WERI-Rb-1 (cell line): ENCODE data around the gene PRRC2A.

Experiments used
- DNase-seq: peaks from one replicate; pipeline ENCODE4 v3.0.0-alpha.2; 2020
- H3K27ac ChIP-seq: fragments of 250-450 bp; sonication (Bioruptor Pico); 2 replicates; pipeline ENCODE4 v1.5.1; 2020; ENCODE audit warnings: mild to moderate bottlenecking, moderate library complexity
- H3K27me3 ChIP-seq: fragments of 250-450 bp; sonication (Bioruptor Pico); 2 replicates; pipeline ENCODE4 v1.5.1; 2021; ENCODE audit warnings: mild to moderate bottlenecking, low read depth, moderate library complexity; ENCODE audit not compliant: insufficient read depth, severe bottlenecking
- H3K36me3 ChIP-seq: fragments of 250-450 bp; sonication (Bioruptor Pico); 2 replicates; pipeline ENCODE4 v1.5.1; 2020; ENCODE audit warnings: mild to moderate bottlenecking, moderate library complexity
- H3K4me3 ChIP-seq: 2 replicates; pipeline ENCODE4 v1.5.1; 2011; ENCODE audit warnings: low read depth, mild to moderate bottlenecking, control low read depth, low read length
- H3K9me3 ChIP-seq: fragments of 250-450 bp; sonication (Bioruptor Pico); 2 replicates; pipeline ENCODE4 v1.5.1; 2021; ENCODE audit warnings: mild to moderate bottlenecking, moderate library complexity; ENCODE audit not compliant: severe bottlenecking
- TF ChIP-seq, protein P1 (sequence below): IDR thresholded peaks from 2 replicates; pipeline ENCODE4 v1.5.1; 2011; ENCODE audit warnings: low read depth, mild to moderate bottlenecking, control low read depth, inconsistent platforms, low read length

The PRRC2A gene

DNA sequence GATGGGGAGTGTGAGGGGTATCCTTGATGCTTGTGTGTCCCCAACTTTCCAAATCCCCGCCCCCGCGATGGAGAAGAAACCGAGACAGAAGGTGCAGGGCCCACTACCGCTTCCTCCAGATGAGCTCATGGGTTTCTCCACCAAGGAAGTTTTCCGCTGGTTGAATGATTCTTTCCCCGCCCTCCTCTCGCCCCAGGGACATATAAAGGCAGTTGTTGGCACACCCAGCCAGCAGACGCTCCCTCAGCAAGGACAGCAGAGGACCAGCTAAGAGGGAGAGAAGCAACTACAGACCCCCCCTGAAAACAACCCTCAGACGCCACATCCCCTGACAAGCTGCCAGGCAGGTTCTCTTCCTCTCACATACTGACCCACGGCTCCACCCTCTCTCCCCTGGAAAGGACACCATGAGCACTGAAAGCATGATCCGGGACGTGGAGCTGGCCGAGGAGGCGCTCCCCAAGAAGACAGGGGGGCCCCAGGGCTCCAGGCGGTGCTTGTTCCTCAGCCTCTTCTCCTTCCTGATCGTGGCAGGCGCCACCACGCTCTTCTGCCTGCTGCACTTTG lies 45.1 kb upstream of the PRRC2A start, which contains the start of gene TNF:
Gene TNF, plus strand, starts transcription at position 231 of the 567 bp plus-strand sequence. Its CDS starts 177 bp downstream, at position 408.
- Histone ChIP-seq H3K4me3 (no peak within 1 kb of the TSS), H3K27me3 (no peaks in the 10 kb centered on the region), H3K36me3 (no peaks in the 10 kb centered on the region), H3K9me3 (no peaks in the 10 kb centered on the region), H3K27ac (no peak within 1 kb of the TSS)
- no peak for DNase-seq
- TF ChIP-seq, protein P1, sequence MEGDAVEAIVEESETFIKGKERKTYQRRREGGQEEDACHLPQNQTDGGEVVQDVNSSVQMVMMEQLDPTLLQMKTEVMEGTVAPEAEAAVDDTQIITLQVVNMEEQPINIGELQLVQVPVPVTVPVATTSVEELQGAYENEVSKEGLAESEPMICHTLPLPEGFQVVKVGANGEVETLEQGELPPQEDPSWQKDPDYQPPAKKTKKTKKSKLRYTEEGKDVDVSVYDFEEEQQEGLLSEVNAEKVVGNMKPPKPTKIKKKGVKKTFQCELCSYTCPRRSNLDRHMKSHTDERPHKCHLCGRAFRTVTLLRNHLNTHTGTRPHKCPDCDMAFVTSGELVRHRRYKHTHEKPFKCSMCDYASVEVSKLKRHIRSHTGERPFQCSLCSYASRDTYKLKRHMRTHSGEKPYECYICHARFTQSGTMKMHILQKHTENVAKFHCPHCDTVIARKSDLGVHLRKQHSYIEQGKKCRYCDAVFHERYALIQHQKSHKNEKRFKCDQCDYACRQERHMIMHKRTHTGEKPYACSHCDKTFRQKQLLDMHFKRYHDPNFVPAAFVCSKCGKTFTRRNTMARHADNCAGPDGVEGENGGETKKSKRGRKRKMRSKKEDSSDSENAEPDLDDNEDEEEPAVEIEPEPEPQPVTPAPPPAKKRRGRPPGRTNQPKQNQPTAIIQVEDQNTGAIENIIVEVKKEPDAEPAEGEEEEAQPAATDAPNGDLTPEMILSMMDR = no peak

DNA sequence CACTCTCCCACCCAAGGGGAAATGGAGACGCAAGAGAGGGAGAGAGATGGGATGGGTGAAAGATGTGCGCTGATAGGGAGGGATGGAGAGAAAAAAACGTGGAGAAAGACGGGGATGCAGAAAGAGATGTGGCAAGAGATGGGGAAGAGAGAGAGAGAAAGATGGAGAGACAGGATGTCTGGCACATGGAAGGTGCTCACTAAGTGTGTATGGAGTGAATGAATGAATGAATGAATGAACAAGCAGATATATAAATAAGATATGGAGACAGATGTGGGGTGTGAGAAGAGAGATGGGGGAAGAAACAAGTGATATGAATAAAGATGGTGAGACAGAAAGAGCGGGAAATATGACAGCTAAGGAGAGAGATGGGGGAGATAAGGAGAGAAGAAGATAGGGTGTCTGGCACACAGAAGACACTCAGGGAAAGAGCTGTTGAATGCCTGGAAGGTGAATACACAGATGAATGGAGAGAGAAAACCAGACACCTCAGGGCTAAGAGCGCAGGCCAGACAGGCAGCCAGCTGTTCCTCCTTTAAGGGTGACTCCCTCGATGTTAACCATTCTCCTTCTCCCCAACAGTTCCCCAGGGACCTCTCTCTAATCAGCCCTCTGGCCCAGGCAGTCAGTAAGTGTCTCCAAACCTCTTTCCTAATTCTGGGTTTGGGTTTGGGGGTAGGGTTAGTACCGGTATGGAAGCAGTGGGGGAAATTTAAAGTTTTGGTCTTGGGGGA lies 44.4 kb upstream of the PRRC2A start:
- Histone ChIP-seq H3K27me3 (no peaks in the 10 kb centered on the region), H3K9me3 (no peaks in the 10 kb centered on the region), H3K4me3 (no peak overlapping the region), H3K27ac (no peak overlapping the region), H3K36me3 (no peaks in the 10 kb centered on the region)
- no peak for DNase-seq
- TF ChIP-seq, protein P1 = no peak

DNA sequence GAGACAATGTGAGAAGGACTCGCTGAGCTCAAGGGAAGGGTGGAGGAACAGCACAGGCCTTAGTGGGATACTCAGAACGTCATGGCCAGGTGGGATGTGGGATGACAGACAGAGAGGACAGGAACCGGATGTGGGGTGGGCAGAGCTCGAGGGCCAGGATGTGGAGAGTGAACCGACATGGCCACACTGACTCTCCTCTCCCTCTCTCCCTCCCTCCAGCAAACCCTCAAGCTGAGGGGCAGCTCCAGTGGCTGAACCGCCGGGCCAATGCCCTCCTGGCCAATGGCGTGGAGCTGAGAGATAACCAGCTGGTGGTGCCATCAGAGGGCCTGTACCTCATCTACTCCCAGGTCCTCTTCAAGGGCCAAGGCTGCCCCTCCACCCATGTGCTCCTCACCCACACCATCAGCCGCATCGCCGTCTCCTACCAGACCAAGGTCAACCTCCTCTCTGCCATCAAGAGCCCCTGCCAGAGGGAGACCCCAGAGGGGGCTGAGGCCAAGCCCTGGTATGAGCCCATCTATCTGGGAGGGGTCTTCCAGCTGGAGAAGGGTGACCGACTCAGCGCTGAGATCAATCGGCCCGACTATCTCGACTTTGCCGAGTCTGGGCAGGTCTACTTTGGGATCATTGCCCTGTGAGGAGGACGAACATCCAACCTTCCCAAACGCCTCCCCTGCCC lies 43.5 kb upstream of the PRRC2A start:
- no peak overlapping the region for H3K4me3 ChIP-seq
- H3K36me3 ChIP-seq = no peaks in the 10 kb centered on the region

DNA sequence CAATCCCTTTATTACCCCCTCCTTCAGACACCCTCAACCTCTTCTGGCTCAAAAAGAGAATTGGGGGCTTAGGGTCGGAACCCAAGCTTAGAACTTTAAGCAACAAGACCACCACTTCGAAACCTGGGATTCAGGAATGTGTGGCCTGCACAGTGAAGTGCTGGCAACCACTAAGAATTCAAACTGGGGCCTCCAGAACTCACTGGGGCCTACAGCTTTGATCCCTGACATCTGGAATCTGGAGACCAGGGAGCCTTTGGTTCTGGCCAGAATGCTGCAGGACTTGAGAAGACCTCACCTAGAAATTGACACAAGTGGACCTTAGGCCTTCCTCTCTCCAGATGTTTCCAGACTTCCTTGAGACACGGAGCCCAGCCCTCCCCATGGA lies 42.9 kb upstream of the PRRC2A start:
- Histone ChIP-seq H3K9me3 (no peaks in the 10 kb centered on the region), H3K27me3 (no peaks in the 10 kb centered on the region), H3K4me3 (no peak overlapping the region), H3K27ac (no peak overlapping the region), H3K36me3 (no peaks in the 10 kb centered on the region)
- no peak for DNase-seq
- TF ChIP-seq, protein P1 = no peak

More for the DNA sequence above, 43.5 kb upstream of the PRRC2A start:
- no peaks in the 10 kb centered on the region for H3K9me3 ChIP-seq
- TF ChIP-seq, protein P1 = no peak
- no peak overlapping the region for H3K27ac ChIP-seq
- DNase-seq = no peak
- no peaks in the 10 kb centered on the region for H3K27me3 ChIP-seq

DNA sequence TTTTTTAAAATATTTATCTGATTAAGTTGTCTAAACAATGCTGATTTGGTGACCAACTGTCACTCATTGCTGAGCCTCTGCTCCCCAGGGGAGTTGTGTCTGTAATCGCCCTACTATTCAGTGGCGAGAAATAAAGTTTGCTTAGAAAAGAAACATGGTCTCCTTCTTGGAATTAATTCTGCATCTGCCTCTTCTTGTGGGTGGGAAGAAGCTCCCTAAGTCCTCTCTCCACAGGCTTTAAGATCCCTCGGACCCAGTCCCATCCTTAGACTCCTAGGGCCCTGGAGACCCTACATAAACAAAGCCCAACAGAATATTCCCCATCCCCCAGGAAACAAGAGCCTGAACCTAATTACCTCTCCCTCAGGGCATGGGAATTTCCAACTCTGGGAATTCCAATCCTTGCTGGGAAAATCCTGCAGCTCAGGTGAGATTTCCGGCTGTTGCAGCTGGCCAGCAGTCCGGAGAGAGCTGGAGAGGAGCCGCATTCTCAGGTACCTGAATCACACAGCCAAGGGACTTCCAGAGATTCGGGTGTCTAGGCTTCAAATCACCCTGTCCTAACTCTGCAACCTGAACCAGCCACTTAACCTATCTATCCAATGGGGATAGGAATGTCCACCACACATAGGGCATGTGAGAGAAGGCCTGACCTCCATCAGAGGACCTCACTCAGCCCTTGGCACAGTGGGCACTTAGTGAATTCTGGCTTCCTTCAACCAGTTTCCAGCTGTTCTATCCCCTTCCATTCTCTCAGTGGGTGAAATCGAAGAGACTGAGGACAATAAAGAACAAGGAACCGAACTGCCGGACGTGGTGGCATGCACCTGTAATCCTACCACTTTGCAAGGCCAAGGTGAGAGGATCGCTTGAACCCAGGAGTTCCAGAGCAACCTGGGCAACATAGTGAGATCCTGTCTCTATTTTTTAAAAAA lies 42.1 kb upstream of the PRRC2A start:
- H3K4me3 ChIP-seq = no peak overlapping the region
- no peaks in the 10 kb centered on the region for H3K9me3 ChIP-seq
- TF ChIP-seq, protein P1 = no peak
- H3K27ac ChIP-seq = no peak overlapping the region
- H3K36me3 ChIP-seq = no peaks in the 10 kb centered on the region
- no peaks in the 10 kb centered on the region for H3K27me3 ChIP-seq
- no peak for DNase-seq
